ENCODE measurements around the gene RNF222.
"Not testable (repeated sequence)": the region's sequence is repeated elsewhere in the genome, so short reads cannot be mapped to it uniquely, and the experiment has no call there.

RNF222 gene

DNA sequence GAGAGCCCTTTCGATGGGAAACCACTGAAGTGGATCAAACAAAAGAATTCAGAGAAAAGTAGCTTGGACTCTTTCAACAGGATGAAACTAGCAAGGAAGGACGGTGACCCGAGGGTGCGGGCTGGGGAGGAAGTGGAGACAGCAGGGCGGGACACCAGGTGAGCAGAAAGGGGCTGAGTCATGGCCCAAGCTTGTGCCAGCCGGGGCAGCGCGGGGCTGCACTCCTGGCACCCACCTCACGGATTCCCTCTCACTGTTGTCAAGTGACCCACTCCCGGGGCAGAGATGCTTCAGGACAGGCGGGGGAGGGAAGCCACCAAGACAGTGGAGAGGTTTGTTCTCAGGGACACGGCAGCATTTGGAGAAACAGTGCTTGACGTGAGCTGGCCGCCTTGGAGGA is 10.7 kb upstream of the RNF222 start:
- POLR2A ChIA-PET, result no interaction called here
- no peak for DNase-seq (ENCODE audit: extremely low spot score)
- TF ChIP-seq CTCF (IDR thresholded peaks at IDR 0.05; ENCODE audit: control extremely low read depth, extremely low read depth, low read depth, missing control alignments), result no peak
- CTCF ChIA-PET, result interaction anchor here (0.9 to 5.9 kb wide), 4 partner anchors 21 to 378 kb away, joined by 3 to 53 read pairs (median 17); partner anchors contain the start of gene KRABD2

DNA sequence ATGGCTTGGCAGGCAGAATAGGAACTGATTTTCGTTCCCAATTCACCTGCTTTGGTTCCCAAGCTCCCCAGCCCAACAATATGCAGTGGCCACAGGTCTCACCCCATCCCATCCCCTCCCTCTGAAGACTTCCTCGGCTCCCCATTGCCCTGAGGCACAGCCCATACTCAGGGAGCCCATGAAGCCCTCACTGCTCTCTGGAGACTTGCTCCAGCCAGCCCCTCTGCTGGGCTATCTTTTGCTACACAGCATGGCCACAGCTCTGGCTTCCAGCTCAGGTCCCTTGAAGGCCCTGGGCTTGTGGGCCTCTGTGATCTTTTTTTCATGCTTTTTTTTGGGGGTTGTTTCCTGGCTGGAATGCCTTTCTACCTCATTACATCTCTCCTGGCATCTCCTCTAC is 8.5 kb upstream of the RNF222 start:
- POLR2A ChIA-PET, result no interaction called here
- no peak for TF ChIP-seq CTCF (IDR thresholded peaks at IDR 0.05; ENCODE audit: control extremely low read depth, extremely low read depth, low read depth, missing control alignments)
- CTCF ChIA-PET, result interaction anchor here (5.9 kb wide), 1 partner anchor 340 kb away, joined by 53 read pairs; no protein-coding TSS in a partner anchor
- DNase-seq (ENCODE audit: extremely low spot score), result no peak

DNA sequence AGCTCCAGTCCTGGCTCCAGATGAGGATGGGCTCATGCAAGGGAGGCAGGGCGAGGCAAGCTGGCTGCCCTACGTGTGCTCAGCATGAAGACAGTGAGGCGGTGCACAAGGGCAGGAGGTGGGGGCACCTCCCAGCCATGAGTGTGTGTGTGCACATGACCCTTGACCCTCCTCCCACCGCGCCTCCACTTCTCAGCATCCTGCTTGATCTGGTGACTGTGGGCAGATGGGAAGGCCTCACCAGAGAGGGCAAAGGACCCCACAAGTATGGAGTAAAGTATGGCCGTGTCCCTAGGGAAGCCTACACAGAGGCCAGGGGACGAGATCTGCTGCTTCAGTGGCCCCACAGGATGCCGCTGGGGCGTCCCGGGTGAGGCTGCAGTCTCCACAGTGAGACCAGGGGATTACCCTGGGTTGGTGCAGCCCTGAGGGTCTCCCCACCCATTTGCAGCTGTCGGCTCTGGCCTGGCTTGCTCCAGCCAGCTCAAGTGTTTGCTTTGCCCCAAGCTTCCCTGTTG is 7.9 kb upstream of the RNF222 start:
- ChIA-PET POLR2A (no interaction called here), CTCF (interaction anchor here (1.7 to 1.9 kb wide), 2 partner anchors 22 to 380 kb away, joined by 4 to 8 read pairs; no protein-coding TSS in a partner anchor)
- DNase-seq (ENCODE audit: extremely low spot score), result no peak
- TF ChIP-seq CTCF (IDR thresholded peaks at IDR 0.05; ENCODE audit: control extremely low read depth, extremely low read depth, low read depth, missing control alignments), result no peak

GRCh38 chr17:8402921-8403536 is 5.4 kb upstream of the RNF222 start:
- POLR2A ChIA-PET, result no interaction called here

GRCh38 chr17:8401107-8401506 is 3.5 kb upstream of the RNF222 start:
- CTCF ChIA-PET, result interaction anchor here (1.8 kb wide), 1 partner anchor 10 kb away, joined by 5 read pairs; no protein-coding TSS in a partner anchor
- TF ChIP-seq CTCF (IDR thresholded peaks at IDR 0.05; ENCODE audit: control extremely low read depth, extremely low read depth, low read depth, missing control alignments), result no peak
- no peak for DNase-seq (ENCODE audit: extremely low spot score)
- POLR2A ChIA-PET, result no interaction called here

More at GRCh38 chr17:8402921-8403536, 5.4 kb upstream of the RNF222 start:
- no peak for TF ChIP-seq CTCF (IDR thresholded peaks at IDR 0.05; ENCODE audit: control extremely low read depth, extremely low read depth, low read depth, missing control alignments)
- DNase-seq (ENCODE audit: extremely low spot score), result no peak
- CTCF ChIA-PET, result interaction anchor here (1.8 kb wide), 1 partner anchor 8 kb away, joined by 5 read pairs; no protein-coding TSS in a partner anchor

DNA sequence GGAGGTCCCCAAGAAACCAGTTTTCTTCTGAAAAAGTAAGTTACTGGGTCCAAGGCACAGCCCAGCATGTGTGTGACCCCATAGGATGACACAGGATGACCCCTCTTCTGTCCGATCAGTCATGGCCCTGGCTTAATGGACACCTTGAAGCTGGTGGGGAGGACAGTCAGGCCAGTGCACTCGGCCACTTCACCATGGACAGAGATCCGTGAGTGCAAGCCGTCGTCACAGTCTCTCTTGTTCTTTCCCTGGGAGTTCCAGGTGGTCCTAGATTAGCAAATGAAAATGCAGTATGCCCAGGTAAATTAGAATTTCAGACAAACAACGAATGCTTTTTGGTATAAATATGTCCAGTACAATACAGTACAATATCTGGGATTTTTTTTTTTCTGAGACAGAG is 1.4 kb upstream of the RNF222 start:
- TF ChIP-seq CTCF (IDR thresholded peaks at IDR 0.05; ENCODE audit: control extremely low read depth, extremely low read depth, low read depth, missing control alignments), result no peak
- ChIA-PET CTCF (interaction anchor here (1.1 to 1.5 kb wide), 2 partner anchors 15 to 17 kb away, joined by 3 to 4 read pairs; no protein-coding TSS in a partner anchor), POLR2A (no interaction called here)
- no peak for DNase-seq (ENCODE audit: extremely low spot score)

DNA sequence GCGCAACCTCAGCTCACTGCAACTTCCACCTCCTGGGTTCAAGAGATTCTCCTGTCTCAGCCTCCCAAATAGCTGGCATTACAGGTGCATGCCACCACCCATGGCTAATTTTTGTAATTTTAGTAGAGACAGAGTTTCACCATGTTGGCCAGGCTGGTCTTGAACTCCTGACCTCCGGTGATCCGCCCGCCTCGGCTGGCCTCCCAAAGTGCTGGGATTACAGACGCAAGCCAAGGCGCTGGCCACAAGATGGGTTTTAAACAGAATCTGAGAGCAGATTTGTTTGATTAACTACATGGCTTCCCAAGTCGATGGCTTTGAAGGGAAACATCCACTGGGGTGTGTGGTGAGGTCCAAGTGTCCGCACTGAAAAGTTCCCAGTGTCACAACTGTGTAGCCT is 3.1 kb downstream of the RNF222 start:
- ChIA-PET POLR2A (interaction anchor here (0.7 kb wide), 1 partner anchor 427 kb away, joined by 4 read pairs; no protein-coding TSS in a partner anchor), CTCF (interaction anchor here (4.1 to 4.7 kb wide), 2 partner anchors 11 to 16 kb away, joined by 15 to 21 read pairs; no protein-coding TSS in a partner anchor)

More for the DNA sequence above, 3.1 kb downstream of the RNF222 start:
- not testable (repeated sequence) for DNase-seq (ENCODE audit: extremely low spot score)

All from GM10248 (cell line).